Stimulated activated CD8-positive, alpha-beta memory T cell treated with anti-CD3 and anti-CD28 coated beads, Interleukin-15, amount 100 ng/mL, for 24 hours (primary cell): ENCODE results near the gene MAB21L2.

ENCODE experiments used
- DNase-seq: peaks from one replicate; pipeline ENCODE4 v3.0.0-alpha.2; 2020; ENCODE audit warnings: low read depth

Gene MAB21L2

GRCh38 chr4:150619042-150619441 is 37.1 kb downstream of the MAB21L2 start:
- no peak for DNase-seq

GRCh38 chr4:150624055-150624454 is 42.1 kb downstream of the MAB21L2 start:
- no peak for DNase-seq

DNA sequence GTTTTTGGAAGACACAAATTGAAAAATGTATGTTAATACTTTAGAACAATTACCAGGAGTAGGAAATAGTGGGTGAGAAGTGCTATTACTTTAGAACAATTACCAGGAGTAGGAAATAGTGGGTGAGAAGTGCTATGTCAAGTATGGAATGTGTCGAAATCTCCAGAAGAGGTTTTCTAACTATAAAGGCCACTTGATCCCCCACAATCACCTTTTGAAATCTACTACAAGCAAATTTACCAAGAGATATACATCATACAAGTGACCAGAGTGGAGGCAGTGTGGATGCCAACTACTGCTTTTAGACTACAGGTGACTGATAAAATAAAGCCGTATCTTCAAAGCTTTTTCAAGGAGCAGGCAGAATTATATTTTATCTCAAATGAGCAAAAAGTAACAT is 43.1 kb downstream of the MAB21L2 start:
- DNase-seq = no peak

- no peak for DNase-seq
These were observed 46.1 kb downstream of the MAB21L2 start for GRCh38 chr4:150628073-150628472.

GRCh38 chr4:150632639-150633038 is 50.7 kb downstream of the MAB21L2 start:
- DNase-seq = no peak
